ENCODE measurements around the gene SPATA32.

GRCh38 chr17:45234641-45235415 is 27.1 kb downstream of the SPATA32 start:
- TF ChIP-seq POLR2A (IDR thresholded peaks at IDR 0.05; ENCODE audit: low read depth) (no peak), CTCF (IDR thresholded peaks at IDR 0.05) (no peak), POLR2AphosphoS5 (IDR thresholded peaks at IDR 0.05) (no peak)
